ENCODE data around the gene SPRY2.

Gene SPRY2

GRCh38 chr13:80312012-80312704 lies 28.8 kb downstream of the SPRY2 start:
- no peak for DNase-seq

- no peak for DNase-seq
Measured at GRCh38 chr13:80309926-80310325, 31.0 kb downstream of the SPRY2 start.

- DNase-seq = no peak
Measured at GRCh38 chr13:80307401-80307987, 33.4 kb downstream of the SPRY2 start.

GRCh38 chr13:80306337-80306972 lies 34.5 kb downstream of the SPRY2 start:
- no peak for DNase-seq

- no peak for DNase-seq
Measured at GRCh38 chr13:80305737-80306136, 35.2 kb downstream of the SPRY2 start.

GRCh38 chr13:80303225-80303811 lies 37.6 kb downstream of the SPRY2 start:
- no peak for DNase-seq

- DNase-seq = no peak
Measured at GRCh38 chr13:80299046-80299445, 41.9 kb downstream of the SPRY2 start.

GRCh38 chr13:80297503-80297902 lies 43.4 kb downstream of the SPRY2 start:
- no peak for DNase-seq

GRCh38 chr13:80297094-80297493 lies 43.8 kb downstream of the SPRY2 start:
- no peak for DNase-seq

- no peak for DNase-seq
Measured at GRCh38 chr13:80296638-80297037, 44.3 kb downstream of the SPRY2 start.

- DNase-seq = no peak
Measured at GRCh38 chr13:80290591-80290990, 50.3 kb downstream of the SPRY2 start.

Data from activated effector memory CD4-positive, alpha-beta T cell treated with Interleukin-2 at 50 U/mL for 16 hours (primary cell).